Breast epithelium (tissue), 3 donors: ENCODE measurements around the gene NADSYN1.

Source experiments
- CTCF ChIP-seq, 3 donors: fragments of 450-650 bp; IDR thresholded peaks; one replicate each; pipeline ENCODE4 v1.5.1; 2016 to 2017; ENCODE audit warnings: antibody characterized with exemption in 3 of 3, mild to moderate bottlenecking in 3 of 3, moderate library complexity in 3 of 3
- POLR2A ChIP-seq: fragments of 450-650 bp; IDR thresholded peaks from one replicate; pipeline ENCODE4 v1.6.1; 2016; ENCODE audit warnings: antibody characterized with exemption, mild to moderate bottlenecking, moderate library complexity

- no peak for TF ChIP-seq POLR2A
- no peak for TF ChIP-seq CTCF (IDR thresholded peaks at IDR 0.05)
These were observed 29.2 kb downstream of the NADSYN1 start for GRCh38 chr11:71482216-71482615.
